ENCODE measurements around the gene GGT6.
"Not testable (repeated sequence)": the region's sequence is repeated elsewhere in the genome, so short reads cannot be mapped to it uniquely, and the experiment has no call there.

GGT6 gene

DNA sequence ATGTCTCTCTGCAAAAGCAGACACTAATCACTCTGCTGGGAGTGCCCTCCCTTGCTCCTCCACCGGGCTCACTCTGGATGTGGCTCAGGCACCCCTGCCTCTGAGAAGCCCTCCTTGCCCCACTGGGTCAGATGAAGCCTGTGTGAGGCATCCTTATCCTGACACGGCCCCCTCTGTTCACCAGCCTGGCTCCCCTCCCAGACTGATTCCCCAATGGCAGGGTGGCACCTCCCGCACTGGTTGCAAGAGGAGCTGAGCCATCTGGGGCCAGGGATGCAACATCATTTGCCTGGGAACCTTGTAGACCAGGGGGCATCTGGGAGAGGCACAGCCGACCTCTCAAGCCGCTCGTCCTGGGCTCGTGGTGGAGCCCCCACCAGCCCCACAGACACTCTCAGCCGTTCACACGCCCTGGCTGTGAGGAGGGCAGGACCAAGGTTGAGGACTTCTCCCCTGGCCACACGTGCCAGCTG lies 30.6 kb upstream of the GGT6 start:
- 87% methylated on average over 10 of the region's 10 CpGs for WGBS
- no peak overlapping the region for H3K9ac ChIP-seq (ENCODE audit: low read depth, low read length)
- H3K4me1 ChIP-seq (ENCODE audit: insufficient read depth, low read length), result peaks cover 5% of the 10 kb centered on the region; the same call in 1 of the 2 replicates
- peaks cover 12% of the 10 kb centered on the region for H3K27me3 ChIP-seq (ENCODE audit: insufficient read depth, low read length)
- H3K4me3 ChIP-seq (ENCODE audit: low read length), result no peak overlapping the region
- no peaks in the 10 kb centered on the region for H3K36me3 ChIP-seq (ENCODE audit: insufficient read depth, low read length)
- no peaks in the 10 kb centered on the region for H3K9me3 ChIP-seq (ENCODE audit: insufficient read depth, low read depth, low read length)
- no peak overlapping the region for H3K27ac ChIP-seq (ENCODE audit: low read depth, low read length)

DNA sequence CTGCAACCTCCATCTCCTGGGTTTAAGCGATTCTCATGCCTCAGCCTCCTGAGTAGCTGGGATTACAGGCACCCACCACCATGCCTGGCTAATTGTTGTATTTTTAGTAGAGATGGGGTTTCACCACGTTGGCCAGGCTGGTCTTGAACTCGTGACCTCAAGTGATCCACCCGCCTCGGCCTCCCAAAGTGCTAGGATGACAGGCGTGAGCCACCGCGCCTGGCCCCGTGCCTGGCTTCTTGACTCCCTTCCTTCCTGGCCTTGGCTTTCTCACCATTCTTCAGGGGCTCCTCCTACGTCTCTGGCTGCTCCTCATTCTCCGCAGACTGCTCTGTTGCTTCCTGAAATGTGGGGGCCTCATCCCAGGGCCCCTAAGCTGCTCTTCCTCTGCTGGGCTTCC lies 29.7 kb upstream of the GGT6 start:
- H3K36me3 ChIP-seq (ENCODE audit: insufficient read depth, low read length); H3K9me3 ChIP-seq (ENCODE audit: insufficient read depth, low read depth, low read length); H3K4me1 ChIP-seq (ENCODE audit: insufficient read depth, low read length); H3K4me3 ChIP-seq (ENCODE audit: low read length); H3K27ac ChIP-seq (ENCODE audit: low read depth, low read length); H3K9ac ChIP-seq (ENCODE audit: low read depth, low read length): not testable (repeated sequence)
- peaks cover 22% of the 10 kb centered on the region for H3K27me3 ChIP-seq (ENCODE audit: insufficient read depth, low read length)
- 85% methylated on average over 11 of the region's 11 CpGs for WGBS

GRCh38 chr17:4588898-4589625 lies 28.7 kb upstream of the GGT6 start:
- 87% methylated on average over 21 of the region's 22 CpGs for WGBS

GRCh38 chr17:4588391-4588790 lies 28.0 kb upstream of the GGT6 start:
- no peaks in the 10 kb centered on the region for H3K9me3 ChIP-seq (ENCODE audit: insufficient read depth, low read depth, low read length)
- WGBS, result 82% methylated on average over 11 of the region's 11 CpGs
- no peak overlapping the region for H3K27ac ChIP-seq (ENCODE audit: low read depth, low read length)
- no peak overlapping the region for H3K4me3 ChIP-seq (ENCODE audit: low read length)
- H3K9ac ChIP-seq (ENCODE audit: low read depth, low read length), result no peak overlapping the region
- H3K27me3 ChIP-seq (ENCODE audit: insufficient read depth, low read length), result peaks cover 38% of the 10 kb centered on the region
- H3K36me3 ChIP-seq (ENCODE audit: insufficient read depth, low read length), result no peaks in the 10 kb centered on the region
- H3K4me1 ChIP-seq (ENCODE audit: insufficient read depth, low read length), result no peaks in the 10 kb centered on the region

More at GRCh38 chr17:4588898-4589625, 28.7 kb upstream of the GGT6 start:
- no peaks in the 10 kb centered on the region for H3K9me3 ChIP-seq (ENCODE audit: insufficient read depth, low read depth, low read length)
- H3K27me3 ChIP-seq (ENCODE audit: insufficient read depth, low read length), result peaks cover 32% of the 10 kb centered on the region
- no peaks in the 10 kb centered on the region for H3K36me3 ChIP-seq (ENCODE audit: insufficient read depth, low read length)
- no peak overlapping the region for H3K9ac ChIP-seq (ENCODE audit: low read depth, low read length)
- H3K27ac ChIP-seq (ENCODE audit: low read depth, low read length), result no peak overlapping the region
- no peak overlapping the region for H3K4me3 ChIP-seq (ENCODE audit: low read length)
- no peaks in the 10 kb centered on the region for H3K4me1 ChIP-seq (ENCODE audit: insufficient read depth, low read length)

DNA sequence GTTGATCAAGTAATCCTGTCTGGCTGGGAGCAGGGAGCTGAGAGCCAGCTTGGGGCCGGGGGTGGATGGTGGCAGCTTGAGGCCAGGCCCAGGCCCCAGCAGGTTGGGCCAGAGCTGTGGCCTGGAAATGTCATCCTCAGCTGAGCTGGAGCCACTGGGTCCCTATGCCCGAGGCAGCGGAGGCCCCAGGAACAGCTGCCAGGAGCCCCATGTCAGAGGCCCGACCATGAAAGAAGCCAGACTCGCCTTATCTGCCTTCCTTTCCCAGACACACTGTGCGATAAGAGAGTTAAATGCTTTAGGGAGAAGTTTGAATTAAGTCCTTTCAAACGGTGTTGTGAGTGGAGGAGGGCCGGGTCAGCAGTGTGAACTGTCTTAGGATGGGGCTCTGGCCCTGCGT lies 27.4 kb upstream of the GGT6 start:
- Histone ChIP-seq H3K4me3 (ENCODE audit: low read length) (no peak overlapping the region), H3K9me3 (ENCODE audit: insufficient read depth, low read depth, low read length) (no peaks in the 10 kb centered on the region), H3K4me1 (ENCODE audit: insufficient read depth, low read length) (no peaks in the 10 kb centered on the region), H3K27me3 (ENCODE audit: insufficient read depth, low read length) (peaks cover 44% of the 10 kb centered on the region), H3K36me3 (ENCODE audit: insufficient read depth, low read length) (no peaks in the 10 kb centered on the region), H3K9ac (ENCODE audit: low read depth, low read length) (no peak overlapping the region), H3K27ac (ENCODE audit: low read depth, low read length) (no peak overlapping the region)
- 74% methylated on average over 9 of the region's 9 CpGs for WGBS

- no peaks in the 10 kb centered on the region for H3K4me1 ChIP-seq (ENCODE audit: insufficient read depth, low read length)
- H3K4me3 ChIP-seq (ENCODE audit: low read length), result no peak overlapping the region
- H3K27me3 ChIP-seq (ENCODE audit: insufficient read depth, low read length), result peaks cover 50% of the 10 kb centered on the region
- 93% methylated on average over 7 of the region's 7 CpGs for WGBS
- H3K9ac ChIP-seq (ENCODE audit: low read depth, low read length), result no peak overlapping the region
- H3K36me3 ChIP-seq (ENCODE audit: insufficient read depth, low read length), result no peaks in the 10 kb centered on the region
- no peak overlapping the region for H3K27ac ChIP-seq (ENCODE audit: low read depth, low read length)
- no peaks in the 10 kb centered on the region for H3K9me3 ChIP-seq (ENCODE audit: insufficient read depth, low read depth, low read length)
These were observed 26.8 kb upstream of the GGT6 start for GRCh38 chr17:4587195-4587594.

- Histone ChIP-seq H3K4me3 (ENCODE audit: low read length) (no peak overlapping the region), H3K9me3 (ENCODE audit: insufficient read depth, low read depth, low read length) (no peaks in the 10 kb centered on the region), H3K27me3 (ENCODE audit: insufficient read depth, low read length) (peaks cover 50% of the 10 kb centered on the region), H3K4me1 (ENCODE audit: insufficient read depth, low read length) (no peaks in the 10 kb centered on the region), H3K36me3 (ENCODE audit: insufficient read depth, low read length) (no peaks in the 10 kb centered on the region), H3K27ac (ENCODE audit: low read depth, low read length) (no peak overlapping the region), H3K9ac (ENCODE audit: low read depth, low read length) (no peak overlapping the region)
- 90% methylated on average over 9 of the region's 9 CpGs for WGBS
These were observed 25.7 kb upstream of the GGT6 start for GRCh38 chr17:4586043-4586442.

GRCh38 chr17:4585638-4585994 lies 25.2 kb upstream of the GGT6 start:
- Histone ChIP-seq H3K27ac (ENCODE audit: low read depth, low read length) (no peak overlapping the region), H3K9ac (ENCODE audit: low read depth, low read length) (no peak overlapping the region), H3K27me3 (ENCODE audit: insufficient read depth, low read length) (peaks cover 50% of the 10 kb centered on the region), H3K9me3 (ENCODE audit: insufficient read depth, low read depth, low read length) (no peaks in the 10 kb centered on the region), H3K36me3 (ENCODE audit: insufficient read depth, low read length) (no peaks in the 10 kb centered on the region), H3K4me1 (ENCODE audit: insufficient read depth, low read length) (no peaks in the 10 kb centered on the region), H3K4me3 (ENCODE audit: low read length) (no peak overlapping the region)
- 73% methylated on average over 7 of the region's 7 CpGs for WGBS

- Histone ChIP-seq H3K36me3 (ENCODE audit: insufficient read depth, low read length) (no peaks in the 10 kb centered on the region), H3K4me3 (ENCODE audit: low read length) (peak overlapping the region; percentile 63)
These were observed 24.7 kb upstream of the GGT6 start for GRCh38 chr17:4584917-4585637.

GRCh38 chr17:4584101-4584916 lies 23.9 kb upstream of the GGT6 start, which contains the start of gene SMTNL2:
SMTNL2 (plus strand) TSS chr17:4584529; CDS start chr17:4584606, 77 bp downstream.
- Histone ChIP-seq H3K9me3 (ENCODE audit: insufficient read depth, low read depth, low read length) (no peaks in the 10 kb centered on the region), H3K4me3 (ENCODE audit: low read length) (peak within 1 kb of the TSS; percentile 63), H3K27ac (ENCODE audit: low read depth, low read length) (no peak within 1 kb of the TSS), H3K27me3 (ENCODE audit: insufficient read depth, low read length) (peaks cover 50% of the 10 kb centered on the region), H3K4me1 (ENCODE audit: insufficient read depth, low read length) (no peaks in the 10 kb centered on the region), H3K9ac (ENCODE audit: low read depth, low read length) (peak within 1 kb of the TSS; percentile 37; the same call in 1 of the 2 replicates), H3K36me3 (ENCODE audit: insufficient read depth, low read length) (no peaks in the 10 kb centered on the region)
- under 1% methylated on average over 100 of the region's 100 CpGs for WGBS

More at GRCh38 chr17:4584917-4585637, 24.7 kb upstream of the GGT6 start:
- peaks cover 50% of the 10 kb centered on the region for H3K27me3 ChIP-seq (ENCODE audit: insufficient read depth, low read length)
- no peaks in the 10 kb centered on the region for H3K4me1 ChIP-seq (ENCODE audit: insufficient read depth, low read length)
- no peak overlapping the region; the same call in 1 of the 2 replicates for H3K9ac ChIP-seq (ENCODE audit: low read depth, low read length)
- H3K9me3 ChIP-seq (ENCODE audit: insufficient read depth, low read depth, low read length), result no peaks in the 10 kb centered on the region
- no peak overlapping the region for H3K27ac ChIP-seq (ENCODE audit: low read depth, low read length)
- WGBS, result 15% methylated on average over 57 of the region's 57 CpGs

DNA sequence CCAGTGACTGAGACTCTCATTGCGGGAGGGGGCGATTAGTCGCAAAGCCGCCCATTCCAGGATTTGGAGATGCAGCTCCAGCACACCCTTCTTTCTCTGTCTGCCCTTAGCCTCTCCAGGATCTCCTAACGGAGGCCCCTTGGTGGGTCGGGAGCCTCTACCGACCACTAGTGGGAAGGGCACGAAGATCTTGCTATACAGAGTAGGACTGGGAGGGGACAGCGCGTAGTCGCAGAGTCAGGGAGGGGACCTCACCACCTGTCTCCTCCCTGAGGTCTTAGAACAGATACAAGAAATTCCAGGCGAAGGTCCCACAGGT lies 23.4 kb upstream of the GGT6 start:
- no peak overlapping the region for H3K9ac ChIP-seq (ENCODE audit: low read depth, low read length)
- peaks cover 50% of the 10 kb centered on the region for H3K27me3 ChIP-seq (ENCODE audit: insufficient read depth, low read length)
- peak overlapping the region; percentile 63 for H3K4me3 ChIP-seq (ENCODE audit: low read length)
- WGBS, result 21% methylated on average over 12 of the region's 12 CpGs
- H3K9me3 ChIP-seq (ENCODE audit: insufficient read depth, low read depth, low read length), result no peaks in the 10 kb centered on the region
- no peaks in the 10 kb centered on the region for H3K36me3 ChIP-seq (ENCODE audit: insufficient read depth, low read length)
- no peaks in the 10 kb centered on the region for H3K4me1 ChIP-seq (ENCODE audit: insufficient read depth, low read length)
- H3K27ac ChIP-seq (ENCODE audit: low read depth, low read length), result no peak overlapping the region
